GM23338 (cell line): ENCODE results near the gene BTN2A1. TPM values are rescaled to one million over a fixed set of nuclear protein-coding genes. Genes with fewer than 3 reads are reported as not detected.

ENCODE experiments used
- ATAC-seq: fragments of 200-7000 bp; cut with Tn5 transposase; 3 replicates; pipeline ENCODE4 v1.9.1; 2020
- DNase-seq: peaks from one replicate; pipeline ENCODE4 v3.0.0-alpha.2; 2015; ENCODE audit warnings: low spot score
- H2AFZ ChIP-seq: fragments of 200-600 bp; sonication (generic); 2 replicates; pipeline ENCODE4 v1.8.0; 2016; ENCODE audit warnings: antibody characterized with exemption, mild to moderate bottlenecking, moderate library complexity
- H3F3A ChIP-seq: fragments of 200-600 bp; sonication (generic); replicated peaks from 2 replicates; pipeline ENCODE4 v1.8.0; 2017; ENCODE audit warnings: antibody characterized with exemption, mixed run types, low read depth
- H3K27ac ChIP-seq: fragments of 200-600 bp; sonication (generic); 2 replicates; pipeline ENCODE4 v1.6.1; 2016; ENCODE audit warnings: low read depth
- H3K27me3 ChIP-seq: fragments of 200-600 bp; sonication (generic); 2 replicates; pipeline ENCODE4 v1.8.0; 2016; ENCODE audit warnings: mild to moderate bottlenecking, mixed run types, moderate library complexity; ENCODE audit not compliant: insufficient read depth
- H3K36me3 ChIP-seq: fragments of 200-600 bp; sonication (generic); 2 replicates; pipeline ENCODE4 v1.8.0; 2016; ENCODE audit warnings: mild to moderate bottlenecking; ENCODE audit not compliant: insufficient read depth
- H3K4me1 ChIP-seq: fragments of 200-600 bp; sonication (generic); 2 replicates; pipeline ENCODE4 v1.8.0; 2016; ENCODE audit warnings: mild to moderate bottlenecking, moderate library complexity; ENCODE audit not compliant: insufficient read depth
- H3K4me2 ChIP-seq: fragments of 200-600 bp; sonication (generic); 2 replicates; pipeline ENCODE4 v1.7.1; 2017; ENCODE audit warnings: mixed run types
- H3K4me3 ChIP-seq: fragments of 200-600 bp; sonication (generic); 2 replicates; pipeline ENCODE4 v1.6.1; 2016; ENCODE audit warnings: mixed run types
- H3K79me2 ChIP-seq: fragments of 200-600 bp; sonication (generic); replicated peaks from 2 replicates; pipeline ENCODE4 v1.8.0; 2017; ENCODE audit warnings: mild to moderate bottlenecking; ENCODE audit not compliant: insufficient read depth
- H3K9me2 ChIP-seq: fragments of 200-600 bp; sonication (generic); 2 replicates; pipeline ENCODE4 v1.8.0; 2017; ENCODE audit not compliant: insufficient read depth
- H4K20me1 ChIP-seq: fragments of 200-600 bp; sonication (generic); replicated peaks from 2 replicates; pipeline ENCODE4 v1.8.0; 2017; ENCODE audit warnings: mild to moderate bottlenecking; ENCODE audit not compliant: insufficient read depth
- H3K27ac Mint-ChIP-seq: 2 replicates; pipeline ENCODE4 v1.8.0; 2020; ENCODE audit warnings: inconsistent platforms, mild to moderate bottlenecking, moderate library complexity, mixed read lengths
- H3K27me3 Mint-ChIP-seq: 3 replicates; pipeline ENCODE4 v1.8.0; 2022; ENCODE audit warnings: low read depth, mild to moderate bottlenecking, moderate library complexity, mixed read lengths, inconsistent platforms; ENCODE audit not compliant: insufficient read depth, poor library complexity
- H3K36me3 Mint-ChIP-seq: 3 replicates; pipeline ENCODE4 v1.8.0; 2021; ENCODE audit warnings: low read depth, mild to moderate bottlenecking, inconsistent platforms, moderate library complexity, mixed read lengths
- H3K4me1 Mint-ChIP-seq: 3 replicates; pipeline ENCODE4 v1.8.0; 2020; ENCODE audit warnings: mild to moderate bottlenecking, inconsistent platforms, mixed read lengths
- H3K4me3 Mint-ChIP-seq: 3 replicates; pipeline ENCODE4 v1.8.0; 2021; ENCODE audit warnings: moderate library complexity, mild to moderate bottlenecking, inconsistent platforms, mixed read lengths
- H3K9me3 Mint-ChIP-seq: 3 replicates; pipeline ENCODE4 v1.8.0; 2020; ENCODE audit warnings: moderate library complexity, mild to moderate bottlenecking, inconsistent platforms, mixed read lengths
- CREB1 ChIP-seq: fragments of 250-450 bp; sonication (Bioruptor Pico); IDR thresholded peaks from 2 replicates; pipeline ENCODE4 v1.5.0; 2020; ENCODE audit warnings: low read depth, mild to moderate bottlenecking, moderate library complexity
- JUNB ChIP-seq: IDR thresholded peaks from one replicate; pipeline ENCODE4 v1.6.1; 2016; ENCODE audit warnings: antibody characterized with exemption; ENCODE audit not compliant: unreplicated experiment
- NANOG ChIP-seq: IDR thresholded peaks from 2 replicates; pipeline ENCODE4 v1.6.1; 2016; ENCODE audit warnings: antibody characterized with exemption, borderline replicate concordance
- STAT1 ChIP-seq: IDR thresholded peaks from one replicate; pipeline ENCODE4 v1.6.1; 2016; ENCODE audit warnings: antibody characterized with exemption; ENCODE audit not compliant: unreplicated experiment
- ZNF114 ChIP-seq: fragments of 250-450 bp; sonication (Bioruptor Pico); IDR thresholded peaks from 2 replicates; pipeline ENCODE4 v1.5.0; 2020; ENCODE audit warnings: mild to moderate bottlenecking, moderate library complexity
- polyA plus RNA-seq: library from polyadenylated mRNA; unstranded; fragments of >200 nt; fragmentation: Nextera tagmentation; extraction: Ambion mirVana; gene quantifications from 2 replicates; pipeline ENCODE4 v1.2.1, GENCODE V29; 2016
- total RNA-seq: library from RNA; depleted of rRNA; stranded (reverse); fragments of >200 nt; shearing (Covaris generic); gene quantifications from 2 replicates; pipeline ENCODE4 v1.2.3, GENCODE V29; 2014
- TF ChIP-seq, protein P1 (sequence below): fragments of 250-450 bp; sonication (Bioruptor Pico); IDR thresholded peaks from 2 replicates; pipeline ENCODE4 v1.5.0; 2020; ENCODE audit warnings: mild to moderate bottlenecking, moderate library complexity
- TF ChIP-seq, protein P2 (sequence below), 2 experiments: fragments of 200-600 bp in 1 of 2; sonication (generic) in 1 of 2; conservative IDR thresholded peaks; 2 replicates each; pipeline versions ENCODE4 v1.5.1 to v1.6.1; 2016 to 2017; ENCODE audit warnings: antibody characterized with exemption in 2 of 2, low read depth in 2 of 2, mild to moderate bottlenecking in 2 of 2, moderate library complexity in 1 of 2
- TF ChIP-seq, protein P3 (sequence below): IDR thresholded peaks from 2 replicates; pipeline ENCODE4 v1.6.1; 2016; ENCODE audit warnings: antibody characterized with exemption

Gene BTN2A1
- total and polyA plus RNA-seq, 2 experiments from 2014 or later = 6.3 to 7.0 TPM

DNA sequence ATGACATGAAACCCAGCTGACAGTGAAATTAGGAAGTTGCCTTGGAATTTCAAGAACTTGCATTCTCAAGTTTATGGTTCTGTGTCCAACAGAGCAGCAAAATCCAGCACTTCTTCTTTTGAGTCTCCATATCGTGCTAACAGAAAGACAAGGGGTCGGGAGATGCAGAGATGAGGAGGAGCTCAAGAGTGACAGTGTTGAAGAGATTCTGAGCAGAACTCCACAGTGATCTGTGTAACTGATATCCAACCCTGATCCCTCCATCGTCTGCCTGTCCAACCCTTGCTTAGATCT is 21.2 kb downstream of the BTN2A1 start (continued):
- TF ChIP-seq, protein P1, sequence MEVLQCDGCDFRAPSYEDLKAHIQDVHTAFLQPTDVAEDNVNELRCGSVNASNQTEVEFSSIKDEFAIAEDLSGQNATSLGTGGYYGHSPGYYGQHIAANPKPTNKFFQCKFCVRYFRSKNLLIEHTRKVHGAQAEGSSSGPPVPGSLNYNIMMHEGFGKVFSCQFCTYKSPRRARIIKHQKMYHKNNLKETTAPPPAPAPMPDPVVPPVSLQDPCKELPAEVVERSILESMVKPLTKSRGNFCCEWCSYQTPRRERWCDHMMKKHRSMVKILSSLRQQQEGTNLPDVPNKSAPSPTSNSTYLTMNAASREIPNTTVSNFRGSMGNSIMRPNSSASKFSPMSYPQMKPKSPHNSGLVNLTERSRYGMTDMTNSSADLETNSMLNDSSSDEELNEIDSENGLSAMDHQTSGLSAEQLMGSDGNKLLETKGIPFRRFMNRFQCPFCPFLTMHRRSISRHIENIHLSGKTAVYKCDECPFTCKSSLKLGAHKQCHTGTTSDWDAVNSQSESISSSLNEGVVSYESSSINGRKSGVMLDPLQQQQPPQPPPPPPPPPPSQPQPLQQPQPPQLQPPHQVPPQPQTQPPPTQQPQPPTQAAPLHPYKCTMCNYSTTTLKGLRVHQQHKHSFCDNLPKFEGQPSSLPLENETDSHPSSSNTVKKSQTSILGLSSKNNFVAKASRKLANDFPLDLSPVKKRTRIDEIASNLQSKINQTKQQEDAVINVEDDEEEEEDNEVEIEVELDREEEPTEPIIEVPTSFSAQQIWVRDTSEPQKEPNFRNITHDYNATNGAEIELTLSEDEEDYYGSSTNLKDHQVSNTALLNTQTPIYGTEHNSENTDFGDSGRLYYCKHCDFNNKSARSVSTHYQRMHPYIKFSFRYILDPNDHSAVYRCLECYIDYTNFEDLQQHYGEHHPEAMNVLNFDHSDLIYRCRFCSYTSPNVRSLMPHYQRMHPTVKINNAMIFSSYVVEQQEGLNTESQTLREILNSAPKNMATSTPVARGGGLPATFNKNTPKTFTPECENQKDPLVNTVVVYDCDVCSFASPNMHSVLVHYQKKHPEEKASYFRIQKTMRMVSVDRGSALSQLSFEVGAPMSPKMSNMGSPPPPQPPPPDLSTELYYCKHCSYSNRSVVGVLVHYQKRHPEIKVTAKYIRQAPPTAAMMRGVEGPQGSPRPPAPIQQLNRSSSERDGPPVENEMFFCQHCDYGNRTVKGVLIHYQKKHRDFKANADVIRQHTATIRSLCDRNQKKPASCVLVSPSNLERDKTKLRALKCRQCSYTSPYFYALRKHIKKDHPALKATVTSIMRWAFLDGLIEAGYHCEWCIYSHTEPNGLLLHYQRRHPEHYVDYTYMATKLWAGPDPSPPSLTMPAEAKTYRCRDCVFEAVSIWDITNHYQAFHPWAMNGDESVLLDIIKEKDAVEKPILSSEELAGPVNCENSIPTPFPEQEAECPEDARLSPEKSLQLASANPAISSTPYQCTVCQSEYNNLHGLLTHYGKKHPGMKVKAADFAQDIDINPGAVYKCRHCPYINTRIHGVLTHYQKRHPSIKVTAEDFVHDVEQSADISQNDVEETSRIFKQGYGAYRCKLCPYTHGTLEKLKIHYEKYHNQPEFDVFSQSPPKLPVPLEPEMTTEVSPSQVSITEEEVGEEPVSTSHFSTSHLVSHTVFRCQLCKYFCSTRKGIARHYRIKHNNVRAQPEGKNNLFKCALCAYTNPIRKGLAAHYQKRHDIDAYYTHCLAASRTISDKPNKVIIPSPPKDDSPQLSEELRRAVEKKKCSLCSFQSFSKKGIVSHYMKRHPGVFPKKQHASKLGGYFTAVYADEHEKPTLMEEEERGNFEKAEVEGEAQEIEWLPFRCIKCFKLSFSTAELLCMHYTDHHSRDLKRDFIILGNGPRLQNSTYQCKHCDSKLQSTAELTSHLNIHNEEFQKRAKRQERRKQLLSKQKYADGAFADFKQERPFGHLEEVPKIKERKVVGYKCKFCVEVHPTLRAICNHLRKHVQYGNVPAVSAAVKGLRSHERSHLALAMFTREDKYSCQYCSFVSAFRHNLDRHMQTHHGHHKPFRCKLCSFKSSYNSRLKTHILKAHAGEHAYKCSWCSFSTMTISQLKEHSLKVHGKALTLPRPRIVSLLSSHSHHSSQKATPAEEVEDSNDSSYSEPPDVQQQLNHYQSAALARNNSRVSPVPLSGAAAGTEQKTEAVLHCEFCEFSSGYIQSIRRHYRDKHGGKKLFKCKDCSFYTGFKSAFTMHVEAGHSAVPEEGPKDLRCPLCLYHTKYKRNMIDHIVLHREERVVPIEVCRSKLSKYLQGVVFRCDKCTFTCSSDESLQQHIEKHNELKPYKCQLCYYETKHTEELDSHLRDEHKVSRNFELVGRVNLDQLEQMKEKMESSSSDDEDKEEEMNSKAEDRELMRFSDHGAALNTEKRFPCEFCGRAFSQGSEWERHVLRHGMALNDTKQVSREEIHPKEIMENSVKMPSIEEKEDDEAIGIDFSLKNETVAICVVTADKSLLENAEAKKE (CRISPR knock-in tag) = no peak
- TF ChIP-seq STAT1 (no peak), ZNF114 (CRISPR knock-in tag) (no peak), NANOG (no peak), JUNB (no peak), CREB1 (no peak)
- TF ChIP-seq, protein P2, sequence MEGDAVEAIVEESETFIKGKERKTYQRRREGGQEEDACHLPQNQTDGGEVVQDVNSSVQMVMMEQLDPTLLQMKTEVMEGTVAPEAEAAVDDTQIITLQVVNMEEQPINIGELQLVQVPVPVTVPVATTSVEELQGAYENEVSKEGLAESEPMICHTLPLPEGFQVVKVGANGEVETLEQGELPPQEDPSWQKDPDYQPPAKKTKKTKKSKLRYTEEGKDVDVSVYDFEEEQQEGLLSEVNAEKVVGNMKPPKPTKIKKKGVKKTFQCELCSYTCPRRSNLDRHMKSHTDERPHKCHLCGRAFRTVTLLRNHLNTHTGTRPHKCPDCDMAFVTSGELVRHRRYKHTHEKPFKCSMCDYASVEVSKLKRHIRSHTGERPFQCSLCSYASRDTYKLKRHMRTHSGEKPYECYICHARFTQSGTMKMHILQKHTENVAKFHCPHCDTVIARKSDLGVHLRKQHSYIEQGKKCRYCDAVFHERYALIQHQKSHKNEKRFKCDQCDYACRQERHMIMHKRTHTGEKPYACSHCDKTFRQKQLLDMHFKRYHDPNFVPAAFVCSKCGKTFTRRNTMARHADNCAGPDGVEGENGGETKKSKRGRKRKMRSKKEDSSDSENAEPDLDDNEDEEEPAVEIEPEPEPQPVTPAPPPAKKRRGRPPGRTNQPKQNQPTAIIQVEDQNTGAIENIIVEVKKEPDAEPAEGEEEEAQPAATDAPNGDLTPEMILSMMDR (conservative IDR thresholded peaks at IDR 0.05; ENCODE audit: low read depth in 2 of 2) = no peak

DNA sequence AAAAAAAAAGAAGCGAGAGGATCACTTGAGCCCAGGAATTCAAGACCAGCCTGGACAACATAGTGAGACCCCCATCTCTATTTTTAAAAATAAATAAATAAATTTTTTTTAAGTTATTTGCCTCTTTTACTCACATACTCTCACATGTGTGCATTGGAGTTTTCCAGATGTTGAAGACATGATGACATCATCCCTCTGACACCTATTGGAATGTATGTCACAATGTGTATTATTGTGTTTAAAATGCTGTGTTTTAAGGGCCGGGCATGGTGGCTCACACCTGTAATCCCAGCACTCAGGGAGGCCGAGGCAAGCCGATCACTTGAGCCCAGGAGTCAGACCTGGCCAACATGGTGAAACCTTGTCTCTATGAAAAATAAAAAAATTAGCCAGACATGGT is 24.6 kb downstream of the BTN2A1 start:
- no peak overlapping the region for H3K4me3 Mint-ChIP-seq
- no peak overlapping the region for H3K4me3 ChIP-seq
- no peaks in the 10 kb centered on the region for H3K36me3 ChIP-seq
- no peaks in the 10 kb centered on the region for H3K4me1 ChIP-seq
- no peaks in the 10 kb centered on the region for H3K36me3 Mint-ChIP-seq
- no peak overlapping the region for H2AFZ ChIP-seq
- peaks cover 9% of the 10 kb centered on the region for H3K27me3 Mint-ChIP-seq
- no peaks in the 10 kb centered on the region for H3F3A ChIP-seq
- H3K4me1 Mint-ChIP-seq = no peaks in the 10 kb centered on the region
- H3K4me2 ChIP-seq = no peak overlapping the region
- no peaks in the 10 kb centered on the region for H3K27me3 ChIP-seq
- H3K79me2 ChIP-seq = no peaks in the 10 kb centered on the region
- H3K27ac ChIP-seq = no peak overlapping the region
- DNase-seq (no peak), ATAC-seq (no peak)
- no peaks in the 10 kb centered on the region for H4K20me1 ChIP-seq
- H3K9me3 Mint-ChIP-seq = peaks cover 11% of the 10 kb centered on the region
- no peak overlapping the region for H3K27ac Mint-ChIP-seq
- no peaks in the 10 kb centered on the region for H3K9me2 ChIP-seq
- TF ChIP-seq, protein P1 (CRISPR knock-in tag) = no peak
- no peak for TF ChIP-seq JUNB
- TF ChIP-seq, protein P3, sequence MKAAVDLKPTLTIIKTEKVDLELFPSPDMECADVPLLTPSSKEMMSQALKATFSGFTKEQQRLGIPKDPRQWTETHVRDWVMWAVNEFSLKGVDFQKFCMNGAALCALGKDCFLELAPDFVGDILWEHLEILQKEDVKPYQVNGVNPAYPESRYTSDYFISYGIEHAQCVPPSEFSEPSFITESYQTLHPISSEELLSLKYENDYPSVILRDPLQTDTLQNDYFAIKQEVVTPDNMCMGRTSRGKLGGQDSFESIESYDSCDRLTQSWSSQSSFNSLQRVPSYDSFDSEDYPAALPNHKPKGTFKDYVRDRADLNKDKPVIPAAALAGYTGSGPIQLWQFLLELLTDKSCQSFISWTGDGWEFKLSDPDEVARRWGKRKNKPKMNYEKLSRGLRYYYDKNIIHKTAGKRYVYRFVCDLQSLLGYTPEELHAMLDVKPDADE = no peak
